Left lobe of liver (tissue), 2 donors: Measurements from ENCODE around the gene ERMP1. TPM values are rescaled to one million over a fixed set of nuclear protein-coding genes. Genes with fewer than 3 reads are reported as not detected.
"Not testable (repeated sequence)": the region's sequence is repeated elsewhere in the genome, so short reads cannot be mapped to it uniquely, and the experiment has no call there.

ENCODE experiments used
- ATAC-seq: fragments of 200-7000 bp; cut with Tn5 transposase; one replicate; pipeline ENCODE4 v1.9.1; 2020; ENCODE audit warnings: mild to moderate bottlenecking, moderate library complexity
- DNase-seq: peaks from one replicate; pipeline ENCODE4 v3.0.0-alpha.2; 2020; ENCODE audit warnings: low spot score
- total RNA-seq: library from RNA; stranded (reverse); gene quantifications from one replicate; pipeline ENCODE4 v1.2.1, GENCODE V29; 2021
- donor health status: DM: no; HTN: no; CAD: no; lungs with moderate emphysema.
- donor health status: DM: no; HTN: yes; CAD: no.

ERMP1 gene
- 11.8 TPM for total RNA-seq

GRCh38 chr9:5832538-5833529 is at the start of gene ERMP1:
ERMP1 (minus strand) TSS chr9:5833117; CDS start chr9:5833027, 90 bp downstream.
- ATAC-seq (peak; percentile 91), DNase-seq (peak; percentile 92)

- ATAC-seq, result not testable (repeated sequence)
Measured at GRCh38 chr9:5882244-5883012, 49.5 kb upstream of the ERMP1 start.

GRCh38 chr9:5879419-5880181 is 46.7 kb upstream of the ERMP1 start:
- DNase-seq (no peak), ATAC-seq (no peak)

More at GRCh38 chr9:5882244-5883012, 49.5 kb upstream of the ERMP1 start:
- DNase-seq, result not testable (repeated sequence)

- ATAC-seq, result no peak
- no peak for DNase-seq
Measured at GRCh38 chr9:5876711-5877110, 43.8 kb upstream of the ERMP1 start.

- ATAC-seq, result no peak
Measured at GRCh38 chr9:5876026-5876425, 43.1 kb upstream of the ERMP1 start.

GRCh38 chr9:5874048-5874447 is 41.1 kb upstream of the ERMP1 start:
- ATAC-seq, result no peak

More at GRCh38 chr9:5876026-5876425, 43.1 kb upstream of the ERMP1 start:
- no peak for DNase-seq

GRCh38 chr9:5873439-5873838 is 40.5 kb upstream of the ERMP1 start:
- no peak for ATAC-seq

More at GRCh38 chr9:5874048-5874447, 41.1 kb upstream of the ERMP1 start:
- DNase-seq, result no peak

GRCh38 chr9:5872511-5872910 is 39.6 kb upstream of the ERMP1 start:
- ATAC-seq (no peak), DNase-seq (no peak)

More at GRCh38 chr9:5873439-5873838, 40.5 kb upstream of the ERMP1 start:
- DNase-seq, result no peak

GRCh38 chr9:5871785-5872184 is 38.9 kb upstream of the ERMP1 start:
- ATAC-seq (no peak), DNase-seq (no peak)

- DNase-seq (no peak), ATAC-seq (no peak)
Measured at GRCh38 chr9:5870691-5871090, 37.8 kb upstream of the ERMP1 start.

GRCh38 chr9:5870020-5870339 is 37.1 kb upstream of the ERMP1 start:
- DNase-seq, result no peak
- no peak for ATAC-seq

- no peak for DNase-seq
- no peak for ATAC-seq
Measured at GRCh38 chr9:5869315-5870019, 36.5 kb upstream of the ERMP1 start.

- ATAC-seq (no peak), DNase-seq (no peak)
Measured at GRCh38 chr9:5868235-5868634, 35.3 kb upstream of the ERMP1 start.

- no peak for ATAC-seq
Measured at GRCh38 chr9:5866685-5867084, 33.8 kb upstream of the ERMP1 start.

GRCh38 chr9:5866272-5866671 is 33.4 kb upstream of the ERMP1 start:
- ATAC-seq (no peak), DNase-seq (no peak)

More at GRCh38 chr9:5866685-5867084, 33.8 kb upstream of the ERMP1 start:
- DNase-seq, result no peak

- DNase-seq, result no peak
- ATAC-seq, result no peak
Measured at GRCh38 chr9:5864446-5864845, 31.5 kb upstream of the ERMP1 start.

GRCh38 chr9:5863092-5863746 is 30.3 kb upstream of the ERMP1 start:
- peak; percentile 62 for DNase-seq
- peak; percentile 95 for ATAC-seq

GRCh38 chr9:5858833-5859232 is 25.9 kb upstream of the ERMP1 start:
- ATAC-seq (no peak), DNase-seq (no peak)

GRCh38 chr9:5857928-5858327 is 25.0 kb upstream of the ERMP1 start:
- ATAC-seq, result no peak
- no peak for DNase-seq
